CD4-positive, alpha-beta memory T cell (primary cell): ENCODE results near the gene MRPL4. TPM values are rescaled to one million over a fixed set of nuclear protein-coding genes. Genes with fewer than 3 reads are reported as not detected.
A peak's percentile ranks its signal among the peaks of the same experiment; 100 is the strongest.

Experiments
- CTCF ChIA-PET: fragments of 350-600 bp; sonication (Branson Sonifier 250); formaldehyde crosslinking; loops from one replicate; lab custom pipeline; 2021; ENCODE audit warnings: inconsistent platforms; ENCODE audit not compliant: partially characterized antibody; lab: Charles Lee
- POLR2A ChIA-PET: fragments of 350-600 bp; sonication (Branson Sonifier 250); formaldehyde crosslinking; loops from one replicate; lab custom pipeline; 2021; ENCODE audit not compliant: partially characterized antibody; lab: Charles Lee
- DNase-seq, 5 donors: peaks; one replicate each; pipeline versions ENCODE4 v3.0.0 to v3.0.0-alpha.2; 2020 to 2022; ENCODE audit warnings: mixed read lengths in 1 of 5
- H3K27ac ChIP-seq: one replicate; pipeline ENCODE4 v1.7.0; 2013; ENCODE audit warnings: low read depth, low read length
- H3K27me3 ChIP-seq: 2 replicates; pipeline ENCODE4 v1.7.0; 2013; ENCODE audit warnings: mild to moderate bottlenecking, low read length, moderate library complexity; ENCODE audit not compliant: insufficient read depth
- H3K36me3 ChIP-seq: 2 replicates; pipeline ENCODE4 v1.7.0; 2013; ENCODE audit warnings: mild to moderate bottlenecking, low read length, moderate library complexity; ENCODE audit not compliant: insufficient read depth
- H3K4me1 ChIP-seq: 2 replicates; pipeline ENCODE4 v1.7.0; 2013; ENCODE audit warnings: mild to moderate bottlenecking, low read length, moderate library complexity; ENCODE audit not compliant: insufficient read depth
- H3K4me3 ChIP-seq, 2 donors: one replicate each; pipeline ENCODE4 v1.7.0; 2013; ENCODE audit warnings: low read length in 2 of 2, mild to moderate bottlenecking in 1 of 2
- H3K9me3 ChIP-seq, 2 donors: one replicate each; pipeline ENCODE4 v1.7.0; 2013; ENCODE audit warnings: low read length in 2 of 2, control low read depth in 1 of 2; ENCODE audit not compliant: control insufficient read depth in 1 of 2
- H3K27ac Mint-ChIP-seq, 7 donors: one replicate each; pipeline ENCODE4 v1.8.0; 2020 to 2021; ENCODE audit warnings: mixed read lengths in 7 of 7, mild to moderate bottlenecking in 6 of 7, inconsistent platforms in 3 of 7, moderate library complexity in 3 of 7
- H3K27me3 Mint-ChIP-seq, 2 donors: one replicate each; pipeline ENCODE4 v1.8.0; 2020 to 2021; ENCODE audit warnings: mixed read lengths in 2 of 2
- H3K36me3 Mint-ChIP-seq, 2 donors: one replicate each; pipeline ENCODE4 v1.8.0; 2020 to 2021; ENCODE audit warnings: mixed read lengths in 2 of 2, inconsistent platforms in 1 of 2, mild to moderate bottlenecking in 1 of 2
- H3K4me1 Mint-ChIP-seq, 4 donors: one replicate each; pipeline ENCODE4 v1.8.0; 2020 to 2021; ENCODE audit warnings: mixed read lengths in 4 of 4, mild to moderate bottlenecking in 1 of 4
- H3K4me3 Mint-ChIP-seq, 8 donors: one replicate each; pipeline ENCODE4 v1.8.0; 2020 to 2021; ENCODE audit warnings: mixed read lengths in 8 of 8, mild to moderate bottlenecking in 7 of 8, moderate library complexity in 6 of 8, inconsistent platforms in 3 of 8
- H3K9me3 Mint-ChIP-seq, 8 donors: one replicate each; pipeline ENCODE4 v1.8.0; 2020 to 2021; ENCODE audit warnings: mixed read lengths in 8 of 8, mild to moderate bottlenecking in 5 of 8, inconsistent platforms in 3 of 8, moderate library complexity in 1 of 8
- intact Hi-C: fragments of 100-400 bp; cut with micrococcal nuclease; formaldehyde crosslinking; loops from one replicate; pipeline ENCODE4 v1.15.1; 2023
- polyA plus RNA-seq, 2 donors: library from polyadenylated mRNA; unstranded; fragments of 300-500 nt; fragmentation: Illumina TruSeq; gene quantifications; one replicate each; pipeline ENCODE4 v1.2.3, GENCODE V29; 2021
- total RNA-seq, 2 experiments: library from RNA; stranded (reverse); gene quantifications; one replicate each; pipeline ENCODE4 v1.2.3, GENCODE V29; 2021

Gene MRPL4
- total and polyA plus RNA-seq, 4 experiments from 2014 or later: 28.9 to 44.6 (median 39.9) TPM

DNA sequence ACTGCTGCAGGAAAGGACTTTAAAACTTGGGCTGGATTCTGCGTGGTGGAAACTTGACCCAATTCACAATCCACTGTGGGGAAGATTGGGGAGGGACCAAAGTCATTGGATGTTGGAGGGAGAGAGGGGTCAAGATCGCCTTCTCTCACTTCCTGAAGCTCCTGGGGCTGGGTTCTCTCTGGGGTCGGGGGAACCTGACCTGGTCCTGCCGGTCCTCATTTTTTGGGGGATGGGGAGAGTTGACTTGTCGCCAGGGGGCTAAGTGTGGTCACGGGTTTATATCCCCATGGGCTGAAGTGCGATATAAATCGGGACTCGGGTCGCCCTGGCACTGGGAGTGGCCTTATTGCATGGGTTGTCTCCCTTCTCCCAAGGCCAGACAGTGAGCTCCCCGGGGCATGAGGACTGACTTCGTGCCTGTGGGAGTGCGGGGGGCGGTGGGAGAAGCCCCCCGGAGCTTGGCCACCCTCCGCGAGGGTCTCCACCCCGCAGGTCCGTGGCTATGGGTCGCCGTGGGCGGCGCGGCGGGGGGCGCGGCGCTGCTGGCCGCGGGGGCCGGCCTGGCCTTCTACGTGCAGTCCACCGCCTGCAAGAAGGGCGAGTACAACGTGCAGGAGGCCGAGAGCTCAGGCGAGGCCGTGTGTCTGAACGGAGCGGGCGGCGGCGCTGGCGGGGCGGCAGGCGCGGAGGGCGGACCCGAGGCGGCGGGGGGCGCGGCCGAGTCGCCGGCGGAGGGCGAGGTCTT lies 44.0 kb downstream of the MRPL4 start:
- ChIA-PET CTCF (interaction anchor here (0.8 to 1.6 kb wide), 3 partner anchors 11 to 93 kb away, joined by 3 to 6 read pairs (median 3); partner anchors contain the start of gene ICAM1), POLR2A (interaction anchor here (0.6 to 2.2 kb wide), 5 partner anchors 9 to 84 kb away, joined by 3 to 10 read pairs (median 6); partner anchors contain the start of genes ICAM1, ICAM4, RAVER1 and TYK2)
- no peaks in the 10 kb centered on the region for H3K9me3 ChIP-seq
- no peaks in the 10 kb centered on the region for H3K36me3 Mint-ChIP-seq
- peak overlapping the region in 1 of 2 donors; percentile 55 for H3K4me3 ChIP-seq
- peaks cover 38% of the 10 kb centered on the region for H3K27me3 ChIP-seq
- H3K27me3 Mint-ChIP-seq: peaks cover 26 to 28% of the 10 kb centered on the region in 2 donors
- peaks cover 46% of the 10 kb centered on the region for H3K4me1 ChIP-seq
- H3K27ac Mint-ChIP-seq: peak overlapping the region in 6 of 7 donors; percentile 60 to 81 (median 80)
- intact Hi-C loops: loop anchor here (1.0 kb wide), 1 partner anchor 27 kb away; no protein-coding TSS in a partner anchor
- H3K4me1 Mint-ChIP-seq: peaks cover 19 to 43% (median 32%) of the 10 kb centered on the region in 4 donors
- no peak overlapping the region for H3K27ac ChIP-seq
- H3K4me3 Mint-ChIP-seq: peak overlapping the region; percentile 84 to 89 (median 86)
- DNase-seq: no peak
- H3K36me3 ChIP-seq: no peaks in the 10 kb centered on the region
- H3K9me3 Mint-ChIP-seq: peaks cover 0 to 11% (median 0%) of the 10 kb centered on the region in 8 donors

DNA sequence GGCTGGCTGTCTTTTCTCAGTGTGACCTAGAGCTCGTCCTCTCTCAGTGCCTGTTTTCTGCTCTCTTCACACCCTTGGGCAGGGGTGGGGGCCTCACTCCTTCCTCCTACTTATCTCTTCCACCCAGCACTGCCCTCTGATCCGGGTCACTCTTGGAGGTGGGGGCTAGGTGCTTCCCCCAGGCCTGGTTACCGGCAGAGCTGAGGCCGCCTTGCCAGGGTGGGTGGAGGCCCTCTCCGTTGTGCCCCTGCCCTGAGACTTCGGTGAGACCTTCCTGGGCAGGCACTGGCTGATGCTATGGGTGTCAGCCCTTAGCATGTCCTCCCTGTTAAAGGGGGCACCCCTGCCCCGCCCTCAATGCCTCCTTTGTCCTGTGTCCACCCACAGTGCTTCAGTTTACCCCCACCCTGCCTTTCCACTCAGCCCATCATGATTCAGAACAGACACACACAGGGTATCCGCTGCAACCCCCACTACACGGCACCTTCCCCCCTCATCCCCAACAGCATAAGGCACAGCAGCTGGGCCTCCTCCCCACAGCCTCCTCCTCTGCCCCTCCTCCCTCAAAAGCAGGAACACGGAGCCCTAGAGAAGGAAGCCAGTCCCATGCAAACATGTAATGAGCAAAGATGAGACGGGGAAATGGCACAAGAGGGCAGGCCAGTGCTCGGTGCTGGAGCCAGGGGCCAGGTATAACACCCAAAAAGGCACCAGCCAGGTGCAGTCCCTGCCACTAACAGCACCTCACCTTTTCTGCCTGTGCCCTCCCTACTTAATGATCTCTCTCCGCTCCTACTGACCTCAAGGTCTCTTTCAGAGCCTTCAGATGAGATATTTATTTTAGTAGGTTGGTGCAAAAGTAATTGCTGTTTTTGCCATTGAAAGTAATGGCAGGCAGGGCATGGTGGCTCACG lies 47.8 kb downstream of the MRPL4 start:
- Mint-ChIP-seq H3K4me3 (peak overlapping the region in 2 of 8 donors; percentile 5 to 57), H3K27me3 (peaks cover 6 to 7% of the 10 kb centered on the region in 2 donors), H3K4me1 (peaks cover 5 to 12% (median 9%) of the 10 kb centered on the region in 4 donors), H3K9me3 (peaks cover 0 to 3% (median 0%) of the 10 kb centered on the region in 8 donors), H3K27ac (no peak overlapping the region), H3K36me3 (no peaks in the 10 kb centered on the region)
- peaks cover under 1% of the 10 kb centered on the region for H3K27me3 ChIP-seq
- H3K9me3 ChIP-seq: no peaks in the 10 kb centered on the region
- CTCF ChIA-PET: interaction anchor here (0.7 to 1.4 kb wide), 2 partner anchors 29 to 89 kb away, joined by 4 to 5 read pairs; partner anchors contain the start of gene ICAM1
- H3K36me3 ChIP-seq: no peaks in the 10 kb centered on the region
- no peak overlapping the region for H3K27ac ChIP-seq
- no peak for DNase-seq
- H3K4me3 ChIP-seq: no peak overlapping the region
- intact Hi-C loops: no loop called here
- POLR2A ChIA-PET: interaction anchor here (0.9 to 2.2 kb wide), 2 partner anchors 10 to 15 kb away, joined by 3 to 5 read pairs; partner anchors contain the start of gene ICAM5
- H3K4me1 ChIP-seq: peaks cover 14% of the 10 kb centered on the region

DNA sequence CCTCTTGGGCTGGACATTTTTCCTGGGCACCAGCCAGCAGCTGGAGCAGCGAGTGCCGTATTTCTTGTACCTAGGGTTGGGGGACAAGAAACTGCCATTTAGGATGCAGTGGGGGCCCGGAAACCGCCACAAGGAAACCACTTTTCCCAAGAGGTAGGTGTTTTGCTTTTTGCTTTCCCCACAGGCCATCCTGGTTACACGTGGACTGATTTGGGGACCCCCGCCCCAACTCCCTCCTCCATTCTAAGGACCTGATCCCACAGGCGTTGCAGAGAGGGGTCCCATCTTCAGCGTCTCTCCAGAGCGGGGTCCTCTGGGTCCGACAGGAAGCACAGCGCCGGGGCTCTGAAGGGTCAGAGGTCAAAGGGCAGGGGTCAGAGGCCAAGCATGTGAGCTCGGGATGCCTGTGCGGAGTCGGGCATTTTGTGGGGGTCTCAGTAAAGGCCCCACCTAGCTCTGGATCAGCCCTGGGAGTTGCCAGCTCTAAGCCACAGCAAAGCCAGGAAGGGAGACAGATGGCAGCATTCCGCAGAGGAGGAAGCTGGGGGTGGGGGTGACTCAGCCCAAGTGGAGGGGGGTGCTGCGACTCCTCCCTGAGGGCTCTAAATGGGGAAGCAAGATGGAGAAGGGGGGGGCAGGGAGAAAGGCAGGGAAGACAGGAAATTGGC lies 53.3 kb downstream of the MRPL4 start:
- CTCF ChIA-PET: interaction anchor here (1.3 kb wide), 1 partner anchor 80 kb away, joined by 3 read pairs; no protein-coding TSS in a partner anchor
- POLR2A ChIA-PET: no interaction called here
- no peaks in the 10 kb centered on the region for H3K27me3 ChIP-seq
- no peak overlapping the region for H3K27ac ChIP-seq
- no peak for DNase-seq
- Mint-ChIP-seq H3K4me1 (no peaks in the 10 kb centered on the region), H3K27me3 (no peaks in the 10 kb centered on the region), H3K27ac (no peak overlapping the region), H3K9me3 (no peaks in the 10 kb centered on the region), H3K36me3 (peaks cover 0 to 4% of the 10 kb centered on the region in 2 donors), H3K4me3 (no peak overlapping the region)
- no peak overlapping the region for H3K4me3 ChIP-seq
- H3K4me1 ChIP-seq: no peaks in the 10 kb centered on the region
- no peaks in the 10 kb centered on the region for H3K36me3 ChIP-seq
- intact Hi-C loops: no loop called here
- H3K9me3 ChIP-seq: no peaks in the 10 kb centered on the region

DNA sequence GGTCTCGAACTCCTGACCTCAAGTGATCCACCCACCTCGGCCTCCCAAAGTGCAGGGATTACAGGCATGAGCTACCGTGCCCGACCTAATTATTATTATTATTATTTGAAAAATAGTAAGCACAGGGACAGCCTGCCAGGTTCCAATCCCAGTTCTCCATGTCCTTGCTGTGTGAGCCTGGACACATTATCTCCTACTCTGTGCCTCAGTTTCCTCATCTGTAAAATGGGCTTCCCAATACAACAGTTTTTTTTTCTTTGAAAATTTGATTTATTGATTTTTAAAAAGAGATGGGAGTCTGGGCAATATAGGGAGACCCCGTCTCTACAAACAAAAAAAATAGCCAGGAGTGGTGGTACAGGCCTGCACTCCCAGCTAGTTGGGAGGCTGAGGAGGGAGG lies 54.3 kb downstream of the MRPL4 start:
- no peak overlapping the region for H3K27ac Mint-ChIP-seq

DNA sequence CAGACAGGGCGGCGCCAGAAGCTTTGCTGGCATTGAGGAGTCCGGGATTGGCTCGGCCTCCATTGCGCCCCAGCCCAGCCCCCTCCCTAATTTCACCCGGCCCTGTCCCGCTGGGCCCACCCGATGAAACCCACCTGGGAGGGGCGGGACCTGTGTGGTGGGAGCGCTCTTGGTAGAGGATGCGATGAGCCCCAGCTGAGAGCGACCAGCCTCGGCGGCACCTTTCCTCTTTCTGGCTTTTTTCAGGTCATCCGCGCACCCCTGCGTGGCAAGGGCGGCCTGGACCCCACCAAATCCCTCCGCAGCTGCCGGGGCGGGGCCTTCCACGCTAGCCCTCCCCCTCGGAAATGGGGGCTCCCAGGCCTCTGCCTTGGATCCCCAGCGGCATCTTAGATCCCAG lies 57.4 kb downstream of the MRPL4 start, which contains the start of gene ZGLP1:
Gene ZGLP1, minus strand, starts transcription at position 393 of the 400 bp plus-strand sequence.
- Histone ChIP-seq H3K27ac (no peak within 1 kb of the TSS), H3K4me3 (no peak within 1 kb of the TSS), H3K36me3 (no peaks in the 10 kb centered on the region), H3K4me1 (peaks cover 1% of the 10 kb centered on the region), H3K9me3 (no peaks in the 10 kb centered on the region), H3K27me3 (no peaks in the 10 kb centered on the region)
- Mint-ChIP-seq H3K36me3 (peaks cover 4 to 8% of the 10 kb centered on the region in 2 donors), H3K4me3 (no peak within 1 kb of the TSS), H3K4me1 (peaks cover 0 to 3% (median 1%) of the 10 kb centered on the region in 4 donors), H3K27me3 (no peaks in the 10 kb centered on the region), H3K27ac (no peak within 1 kb of the TSS), H3K9me3 (no peaks in the 10 kb centered on the region)
- CTCF ChIA-PET: interaction anchor here (0.6 to 1.2 kb wide), 2 partner anchors 12 to 21 kb away, joined by 3 read pairs; no protein-coding TSS in a partner anchor
- intact Hi-C loops: no loop called here
- POLR2A ChIA-PET: interaction anchor here (1.8 kb wide), 1 partner anchor 71 kb away, joined by 5 read pairs; the partner anchor contains the start of gene TYK2
- DNase-seq: no peak

More for the DNA sequence above, 54.3 kb downstream of the MRPL4 start:
- H3K27ac ChIP-seq: no peak overlapping the region
- DNase-seq: no peak
- no peaks in the 10 kb centered on the region for H3K27me3 ChIP-seq
- Mint-ChIP-seq H3K4me3 (no peak overlapping the region), H3K27me3 (no peaks in the 10 kb centered on the region), H3K9me3 (no peaks in the 10 kb centered on the region), H3K4me1 (no peaks in the 10 kb centered on the region), H3K36me3 (peaks cover 0 to 4% of the 10 kb centered on the region in 2 donors)
- H3K9me3 ChIP-seq: no peaks in the 10 kb centered on the region
- intact Hi-C loops: no loop called here
- H3K4me1 ChIP-seq: no peaks in the 10 kb centered on the region
- H3K36me3 ChIP-seq: no peaks in the 10 kb centered on the region
- ChIA-PET POLR2A (interaction anchor here (1.6 kb wide), 1 partner anchor 13 kb away, joined by 3 read pairs; no protein-coding TSS in a partner anchor), CTCF (interaction anchor here (1.0 to 1.3 kb wide), 3 partner anchors 8 to 79 kb away, joined by 3 read pairs; no protein-coding TSS in a partner anchor)
- no peak overlapping the region for H3K4me3 ChIP-seq
